K562 (cell line): ENCODE measurements around the gene PPP1R15A. TPM values are rescaled to one million over a fixed set of nuclear protein-coding genes. Genes with fewer than 3 reads are reported as not detected.
A peak's percentile ranks its signal among the peaks of the same experiment; 100 is the strongest.

ENCODE experiments used
- COPS2 ChIP-seq: fragments of 450-650 bp; conservative IDR thresholded peaks from 2 replicates; pipeline ENCODE4 v1.6.1; 2016; ENCODE audit warnings: mild to moderate bottlenecking, moderate library complexity
- DACH1 ChIP-seq: fragments of 450-650 bp; IDR thresholded peaks from 2 replicates; pipeline ENCODE4 v1.6.1; 2018; ENCODE audit not compliant: partially characterized antibody
- E2F5 ChIP-seq: sonication (generic); formaldehyde crosslinking; IDR thresholded peaks from 2 replicates; pipeline ENCODE4 v1.8.0; 2022; ENCODE audit warnings: mild to moderate bottlenecking, missing genetic modification reagents
- E4F1 ChIP-seq: fragments of 250-450 bp; sonication (Bioruptor Pico); IDR thresholded peaks from 2 replicates; pipeline ENCODE4 v1.5.0; 2021; ENCODE audit warnings: mild to moderate bottlenecking, borderline replicate concordance
- EGR1 ChIP-seq: fragments of 450-650 bp; conservative IDR thresholded peaks from 2 replicates; pipeline ENCODE4 v1.6.1; 2017; ENCODE audit warnings: mild to moderate bottlenecking
- EZH2 ChIP-seq: IDR thresholded peaks from 2 replicates; pipeline ENCODE4 v1.6.1; 2012; ENCODE audit warnings: low read depth, mild to moderate bottlenecking, inconsistent platforms, low read length, borderline replicate concordance
- HDAC8 ChIP-seq: fragments of 450-650 bp; IDR thresholded peaks from 2 replicates; pipeline ENCODE4 v1.6.1; 2016; ENCODE audit warnings: mild to moderate bottlenecking, missing genetic modification characterization, moderate library complexity, missing compliant biosample characterization
- HINFP ChIP-seq: fragments of 450-650 bp; conservative IDR thresholded peaks from 2 replicates; pipeline ENCODE4 v1.6.1; 2016; ENCODE audit warnings: missing genetic modification characterization, low read depth, mild to moderate bottlenecking, control low read depth, missing compliant biosample characterization
- IRF9 ChIP-seq: fragments of 450-650 bp; IDR thresholded peaks from 2 replicates; pipeline ENCODE4 v1.6.1; 2016; ENCODE audit warnings: missing biosample characterization, missing genetic modification characterization
- KAT2B ChIP-seq: IDR thresholded peaks from one replicate; pipeline ENCODE4 v1.6.1; 2012; ENCODE audit warnings: low read depth, mild to moderate bottlenecking, control low read depth, inconsistent platforms, low read length, moderate library complexity
- MAFF ChIP-seq: IDR thresholded peaks from 2 replicates; pipeline ENCODE4 v1.6.1; 2012; ENCODE audit warnings: low read length, improper control_type of control experiment
- MYNN ChIP-seq, 2 experiments: sonication (generic); formaldehyde crosslinking in 1 of 2; IDR thresholded peaks; 2 replicates each; pipeline versions ENCODE4 v1.5.0 to v1.6.1; 2016 to 2020; ENCODE audit warnings: antibody characterized with exemption in 1 of 2, missing genetic modification reagents in 1 of 2
- NEUROD1 ChIP-seq: fragments of 150-350 bp; IDR thresholded peaks from 2 replicates; pipeline ENCODE4 v1.6.1; 2014; ENCODE audit warnings: borderline replicate concordance, low read length, low read depth; ENCODE audit not compliant: partially characterized antibody
- NR2C1 ChIP-seq, 2 experiments: fragments of 450-650 bp; IDR thresholded peaks; 2 replicates each; pipeline ENCODE4 v1.6.1; 2017; ENCODE audit warnings: mild to moderate bottlenecking in 2 of 2, antibody characterized with exemption in 1 of 2, inconsistent platforms in 1 of 2, missing compliant biosample characterization in 1 of 2, missing genetic modification characterization in 1 of 2
- PML ChIP-seq: IDR thresholded peaks from 2 replicates; pipeline ENCODE4 v1.6.1; 2012; ENCODE audit warnings: low read length, inconsistent platforms
- POLR2H ChIP-seq: IDR thresholded peaks from 2 replicates; pipeline ENCODE4 v1.6.1; 2016; ENCODE audit warnings: missing genetic modification characterization, low read depth, mild to moderate bottlenecking, control low read depth, missing compliant biosample characterization, moderate library complexity
- SUPT5H ChIP-seq: fragments of 450-650 bp; IDR thresholded peaks from 2 replicates; pipeline ENCODE4 v1.6.1; 2016
- ZNF518B ChIP-seq: fragments of 250-450 bp; sonication (Bioruptor Pico); IDR thresholded peaks from 2 replicates; pipeline ENCODE4 v1.5.0; 2021; ENCODE audit warnings: mild to moderate bottlenecking, moderate library complexity
- ZNF57 ChIP-seq: fragments of 450-650 bp; formaldehyde crosslinking; IDR thresholded peaks from 2 replicates; pipeline ENCODE4 v1.4.0; 2020; ENCODE audit warnings: mild to moderate bottlenecking, moderate library complexity
- ZNF780A ChIP-seq: fragments of 250-450 bp; sonication (Bioruptor Pico); IDR thresholded peaks from 2 replicates; pipeline ENCODE4 v1.5.0; 2021; ENCODE audit warnings: mild to moderate bottlenecking
- polyA plus RNA-seq, 8 experiments: library from polyadenylated mRNA; depleted of rRNA in 4 of 8; stranded (reverse) in 5 of 8; unstranded in 3 of 8; fragments of >200 nt; fragmentation: Nextera tagmentation in 2 of 8; fragmentation: Illumina TruSeq in 1 of 8; extraction: Ambion mirVana in 2 of 8; extraction: Trizol in 1 of 8; gene quantifications; 2 replicates each; pipeline versions ENCODE4 v1.2.1 to v1.2.3, GENCODE V29; 2011 to 2014; ENCODE audit warnings: inconsistent platforms in 1 of 8, missing spikeins in 1 of 8
- total RNA-seq, 7 experiments: library from RNA; depleted of rRNA in 6 of 7; stranded (reverse); fragments of >200 nt in 6 of 7; fragmentation: Illumina TruSeq in 2 of 7; extraction: Trizol in 2 of 7; gene quantifications; 2 replicates each; pipeline versions ENCODE4 v1.2.1 to v1.2.3, GENCODE V29; 2011 to 2021; ENCODE audit warnings: low replicate concordance in 1 of 7

Gene PPP1R15A
- total and polyA plus RNA-seq, 9 of the 15 experiments (the other 6 are each of a cell fraction or from before 2014, with no cell fraction given) = 0.42 to 73.7 (median 44.0) TPM

GRCh38 chr19:48896191-48896720, 24.0 kb downstream of the PPP1R15A start (continued):
- TF ChIP-seq ZNF780A (CRISPR knock-in tag) = no peak
- no peak for TF ChIP-seq DACH1
- TF ChIP-seq E2F5 (CRISPR knock-in tag) = no peak
- no peak for TF ChIP-seq NR2C1 (IDR thresholded peaks at IDR 0.05)
- no peak for TF ChIP-seq NR2C1 (tag; IDR thresholded peaks at IDR 0.05)
- no peak for TF ChIP-seq POLR2H (tag)
- TF ChIP-seq MAFF = no peak
- TF ChIP-seq COPS2 = no peak
- no peak for TF ChIP-seq ZNF57 (CRISPR knock-in tag)
- TF ChIP-seq ZNF518B (CRISPR knock-in tag) = no peak
- no peak for TF ChIP-seq E4F1 (CRISPR knock-in tag)
- no peak for TF ChIP-seq SUPT5H
- no peak for TF ChIP-seq HDAC8 (tag)
- no peak for TF ChIP-seq NEUROD1
- TF ChIP-seq KAT2B = no peak
- no peak for TF ChIP-seq EZH2
- TF ChIP-seq HINFP (tag) = no peak
- TF ChIP-seq MYNN (IDR thresholded peaks at IDR 0.05) = no peak
- no peak for TF ChIP-seq MYNN (CRISPR knock-in tag; IDR thresholded peaks at IDR 0.05)
- peak; percentile 31; the same call in 1 of the 2 replicates for TF ChIP-seq EGR1
- no peak for TF ChIP-seq IRF9 (tag)
- TF ChIP-seq PML = no peak
